ENCODE data around the gene ZNF277. TPM values are rescaled to one million over a fixed set of nuclear protein-coding genes. Genes with fewer than 3 reads are reported as not detected.

Gene ZNF277
- total RNA-seq, 2 donors from 2014 or later = 27.9 to 41.5 TPM

DNA sequence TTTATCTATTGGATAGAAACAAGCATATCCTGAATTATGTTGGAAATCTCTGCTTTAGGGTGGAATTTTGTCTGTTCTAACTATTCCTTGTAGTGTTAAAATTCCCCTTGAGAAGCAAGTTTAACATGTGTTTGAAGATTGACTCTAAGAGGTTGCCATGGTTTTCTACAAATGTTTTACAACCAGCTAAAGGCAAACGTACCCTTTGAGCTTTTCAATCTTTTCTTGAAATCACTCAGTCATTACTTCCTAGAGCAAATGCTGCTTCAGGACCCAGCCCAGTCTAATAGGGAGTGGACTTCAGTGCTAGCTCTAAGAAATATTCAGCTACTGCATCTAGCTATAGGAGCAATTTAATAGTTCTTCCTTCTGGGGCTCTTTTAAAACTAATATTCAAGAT, 125.0 kb downstream of the ZNF277 start:
- Histone ChIP-seq H3K4me1 (ENCODE audit: control insufficient read depth in 1 of 2, low read depth in 2 of 2) (no peaks in the 10 kb centered on the region), H3K4me3 (no peak overlapping the region), H3K9me3 (no peaks in the 10 kb centered on the region), H3K36me3 (no peaks in the 10 kb centered on the region), H3K27ac (no peak overlapping the region), H3K27me3 (replicated peaks; ENCODE audit: insufficient read depth) (no peaks in the 10 kb centered on the region)
- TF ChIP-seq CTCF (IDR thresholded peaks at IDR 0.05) = no peak
- no peak for ATAC-seq (ENCODE audit: insufficient number of reproducible peaks, low FRiP score, low read depth)
- DNase-seq (ENCODE audit: low spot score) = no peak

DNA sequence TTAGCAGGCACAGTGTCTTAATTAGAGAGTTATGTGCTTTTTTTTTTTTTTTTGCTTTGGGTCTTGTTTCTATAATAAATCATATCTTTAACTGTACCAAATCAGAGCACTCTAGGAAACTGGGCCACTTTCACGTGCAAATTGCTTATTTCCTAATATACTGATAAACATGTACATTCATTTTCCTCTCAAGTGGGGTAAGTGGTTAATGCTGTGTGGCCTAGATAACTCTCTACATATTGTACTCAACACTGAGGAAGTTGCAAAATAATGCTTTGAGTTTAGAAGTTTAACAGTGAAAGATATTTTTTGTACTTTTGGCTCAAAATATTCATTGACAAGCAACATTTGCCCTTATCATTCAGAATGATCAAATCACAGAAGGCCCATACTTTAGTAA, 127.9 kb downstream of the ZNF277 start:
- ATAC-seq (ENCODE audit: insufficient number of reproducible peaks, low FRiP score, low read depth) (no peak), DNase-seq (ENCODE audit: low spot score) (no peak)
- H3K4me1 ChIP-seq (ENCODE audit: control insufficient read depth in 1 of 2, low read depth in 2 of 2) = peaks cover 0 to 4% of the 10 kb centered on the region in 2 donors
- H3K27ac ChIP-seq = no peak overlapping the region
- no peak for TF ChIP-seq CTCF (IDR thresholded peaks at IDR 0.05)
- H3K36me3 ChIP-seq = no peaks in the 10 kb centered on the region
- H3K27me3 ChIP-seq (replicated peaks; ENCODE audit: insufficient read depth) = no peaks in the 10 kb centered on the region
- H3K4me3 ChIP-seq = no peak overlapping the region
- H3K9me3 ChIP-seq = no peaks in the 10 kb centered on the region

DNA sequence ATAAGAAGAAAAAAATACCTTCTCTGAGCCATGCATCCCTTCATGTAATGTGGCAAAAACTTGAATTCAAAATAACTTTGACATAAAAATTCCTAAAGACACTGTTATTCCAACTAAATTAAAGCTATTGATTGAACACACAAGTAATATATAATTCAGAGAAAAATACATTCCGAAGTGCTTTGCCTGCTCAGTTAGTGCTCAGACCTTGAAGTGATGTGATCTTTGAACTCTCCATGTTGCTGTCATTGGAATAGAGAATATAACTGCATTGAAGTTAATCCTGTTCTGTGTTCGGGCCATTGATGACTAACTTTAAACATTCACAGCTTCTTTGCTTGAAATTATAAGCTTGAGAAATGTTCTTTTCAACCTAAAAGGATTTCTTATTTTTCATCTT, 129.8 kb downstream of the ZNF277 start:
- no peak for TF ChIP-seq CTCF (IDR thresholded peaks at IDR 0.05)
- H3K4me3 ChIP-seq = no peak overlapping the region
- no peaks in the 10 kb centered on the region for H3K27me3 ChIP-seq (replicated peaks; ENCODE audit: insufficient read depth)
- no peaks in the 10 kb centered on the region for H3K36me3 ChIP-seq
- H3K27ac ChIP-seq = no peak overlapping the region
- DNase-seq (ENCODE audit: low spot score) (no peak), ATAC-seq (ENCODE audit: insufficient number of reproducible peaks, low FRiP score, low read depth) (no peak)
- no peaks in the 10 kb centered on the region for H3K9me3 ChIP-seq
- H3K4me1 ChIP-seq (ENCODE audit: control insufficient read depth in 1 of 2, low read depth in 2 of 2) = peaks cover 0 to 4% of the 10 kb centered on the region in 2 donors

DNA sequence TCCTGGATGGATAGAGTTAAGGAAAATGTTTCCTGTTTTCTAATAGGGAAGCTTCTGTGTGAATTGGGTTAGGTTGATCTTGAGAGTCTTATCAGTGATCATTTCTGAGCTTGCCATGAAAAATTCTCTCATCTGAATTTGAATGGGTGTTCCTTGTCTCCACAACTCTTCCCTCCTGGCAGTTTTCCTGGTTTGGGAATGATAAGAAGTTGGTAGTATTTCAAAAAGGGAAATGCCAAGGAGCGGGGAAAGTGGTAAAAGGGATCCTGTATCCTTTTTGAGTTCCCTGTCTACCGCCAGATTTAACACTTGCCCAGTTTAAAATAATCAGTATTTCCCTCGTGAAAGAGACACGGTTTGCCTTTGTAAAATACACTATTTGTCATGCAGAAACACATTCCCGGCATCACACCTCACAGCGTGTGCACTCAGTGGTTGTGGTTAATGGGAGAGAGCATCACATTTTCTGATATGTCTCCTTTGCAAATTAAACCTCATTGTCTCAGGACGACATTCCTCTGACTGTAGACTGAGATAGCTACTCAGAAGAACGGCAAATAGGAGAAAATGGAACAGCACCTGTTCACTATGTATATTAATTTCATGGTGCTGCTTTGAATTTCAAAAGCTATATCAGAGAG, 130.6 kb downstream of the ZNF277 start:
- no peaks in the 10 kb centered on the region for H3K36me3 ChIP-seq
- H3K27ac ChIP-seq = no peak overlapping the region
- no peak for TF ChIP-seq CTCF (IDR thresholded peaks at IDR 0.05)
- DNase-seq (ENCODE audit: low spot score) (no peak), ATAC-seq (ENCODE audit: insufficient number of reproducible peaks, low FRiP score, low read depth) (no peak)
- H3K4me3 ChIP-seq = no peak overlapping the region
- no peaks in the 10 kb centered on the region for H3K9me3 ChIP-seq
- no peaks in the 10 kb centered on the region for H3K27me3 ChIP-seq (replicated peaks; ENCODE audit: insufficient read depth)
- H3K4me1 ChIP-seq (ENCODE audit: control insufficient read depth in 1 of 2, low read depth in 2 of 2) = peaks cover 0 to 4% of the 10 kb centered on the region in 2 donors

DNA sequence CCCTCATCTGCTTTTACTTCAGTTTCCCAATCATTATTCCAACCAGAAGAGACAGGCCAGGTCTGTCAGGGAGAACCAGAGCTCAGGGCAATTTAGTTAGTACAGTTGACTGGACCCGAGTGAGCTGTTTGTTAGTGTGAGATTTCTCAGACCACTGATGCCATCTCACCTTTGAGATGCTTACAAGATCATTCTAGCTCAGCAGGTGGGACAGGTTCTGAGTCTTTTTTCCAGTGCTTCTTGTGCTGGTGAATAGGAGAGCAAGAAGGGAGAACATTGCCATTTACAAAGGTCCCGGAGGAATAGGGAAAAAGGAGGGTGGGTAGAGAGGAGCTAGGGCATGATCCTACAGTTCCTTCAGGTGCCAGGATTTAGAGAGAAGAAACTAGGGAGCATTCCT, 131.4 kb downstream of the ZNF277 start:
- ATAC-seq (ENCODE audit: insufficient number of reproducible peaks, low FRiP score, low read depth) (no peak), DNase-seq (ENCODE audit: low spot score) (no peak)
- H3K4me1 ChIP-seq (ENCODE audit: control insufficient read depth in 1 of 2, low read depth in 2 of 2) = peaks cover 0 to 4% of the 10 kb centered on the region in 2 donors
- TF ChIP-seq CTCF (IDR thresholded peaks at IDR 0.05) = no peak
- no peaks in the 10 kb centered on the region for H3K36me3 ChIP-seq
- no peaks in the 10 kb centered on the region for H3K9me3 ChIP-seq
- no peak overlapping the region for H3K4me3 ChIP-seq
- no peak overlapping the region for H3K27ac ChIP-seq
- no peaks in the 10 kb centered on the region for H3K27me3 ChIP-seq (replicated peaks; ENCODE audit: insufficient read depth)
